ENCODE results near the gene STRIP1.

STRIP1 gene

GRCh38 chr1:110098222-110099026 lies 64.0 kb downstream of the STRIP1 start:
- no peak for DNase-seq

- no peak for DNase-seq
Measured at GRCh38 chr1:110100335-110100734, 65.9 kb downstream of the STRIP1 start.

DNA sequence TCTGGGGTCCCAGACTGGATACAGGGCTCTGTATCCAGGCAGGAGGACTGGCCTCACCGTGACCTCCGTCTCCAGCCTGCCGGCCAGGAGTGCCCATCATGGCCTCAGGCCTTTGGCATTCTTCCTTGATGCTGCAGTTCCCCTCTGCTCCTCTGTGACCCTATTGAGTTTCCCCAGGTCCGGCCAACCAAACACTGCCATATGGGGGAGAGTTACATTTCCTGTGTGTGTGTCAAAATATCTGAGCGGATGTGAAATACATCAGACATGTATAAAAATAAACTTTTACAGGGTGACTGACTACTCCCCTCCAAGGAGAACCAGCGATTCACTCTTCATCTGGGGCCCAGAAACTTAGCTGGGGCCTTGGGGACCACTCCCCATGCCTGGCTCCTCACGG lies 67.7 kb downstream of the STRIP1 start:
- peak; percentile 19 for DNase-seq

Data from hematopoietic multipotent progenitor cell treated with erythropoietin and hydrocortisone succinate and interleukin-3 and kit ligand, for 4 days (in vitro differentiated cells).